Activated CD4-positive, alpha-beta T cell treated with anti-CD3 and anti-CD28 coated beads for 36 hours (primary cell): Measurements from ENCODE around the gene NUDT8. TPM values are rescaled to one million over a fixed set of nuclear protein-coding genes. Genes with fewer than 3 reads are reported as not detected.
"Not testable (repeated sequence)": the region's sequence is repeated elsewhere in the genome, so short reads cannot be mapped to it uniquely, and the experiment has no call there.

Source experiments
- ATAC-seq: fragments of 200-7000 bp; cut with Tn5 transposase; one replicate; pipeline ENCODE4 v1.10.0; 2021; ENCODE audit warnings: mild to moderate bottlenecking, moderate library complexity
- CTCF ChIA-PET: fragments of 350-600 bp; sonication (Branson Sonifier 250); formaldehyde crosslinking; loops from one replicate; lab custom pipeline; 2021; ENCODE audit warnings: antibody characterized with exemption; lab: Charles Lee
- POLR2A ChIA-PET: fragments of 350-600 bp; sonication (Branson Sonifier 250); formaldehyde crosslinking; loops from one replicate; lab custom pipeline; 2021; ENCODE audit warnings: antibody characterized with exemption, inconsistent platforms; lab: Charles Lee
- DNase-seq: peaks from one replicate; pipeline ENCODE4 v3.0.0-alpha.2; 2020
- H3K27ac Mint-ChIP-seq: one replicate; pipeline ENCODE4 v1.8.0; 2021; ENCODE audit warnings: mixed read lengths
- H3K27me3 Mint-ChIP-seq: one replicate; pipeline ENCODE4 v1.8.0; 2021; ENCODE audit warnings: mixed read lengths
- H3K36me3 Mint-ChIP-seq: one replicate; pipeline ENCODE4 v1.8.0; 2021; ENCODE audit warnings: low read depth, mixed read lengths
- H3K4me1 Mint-ChIP-seq: one replicate; pipeline ENCODE4 v1.8.0; 2021; ENCODE audit warnings: mixed read lengths
- H3K4me3 Mint-ChIP-seq: one replicate; pipeline ENCODE4 v1.8.0; 2021; ENCODE audit warnings: mild to moderate bottlenecking, moderate library complexity, mixed read lengths
- H3K9me3 Mint-ChIP-seq: one replicate; pipeline ENCODE4 v1.8.0; 2021; ENCODE audit warnings: low read depth, mixed read lengths
- intact Hi-C, 2 experiments: fragments of 100-400 bp; cut with DNase I in 1 of 2; cut with micrococcal nuclease in 1 of 2; formaldehyde crosslinking; loops; one replicate each; pipeline versions ENCODE4 v1.14.2 to v1.15.1; 2022 to 2024; cut with DNase I, micrococcal nuclease
- total RNA-seq, 2 experiments: library from RNA; stranded (reverse); gene quantifications; one replicate each; pipeline ENCODE4 v1.2.3, GENCODE V29; 2021

NUDT8 gene
- total RNA-seq, 2 experiments from 2014 or later = 17.0 to 23.4 TPM

GRCh38 chr11:67631853-67632174 lies 2.1 kb upstream of the NUDT8 start:
- Mint-ChIP-seq H3K4me3 (peak overlapping the region; percentile 38), H3K4me1 (peaks cover 7% of the 10 kb centered on the region), H3K27me3 (no peaks in the 10 kb centered on the region), H3K27ac (no peak overlapping the region), H3K36me3 (no peaks in the 10 kb centered on the region), H3K9me3 (no peaks in the 10 kb centered on the region)
- ChIA-PET POLR2A (no interaction called here), CTCF (interaction anchor here (0.6 to 6.1 kb wide), 4 partner anchors 16 to 161 kb away, joined by 3 to 67 read pairs (median 23); no protein-coding TSS in a partner anchor)
- no peak for ATAC-seq
- no peak for DNase-seq
- intact Hi-C loops = loop anchor here in 1 of 2 experiments (10.0 kb wide), 1 partner anchor 83 kb away; no protein-coding TSS in a partner anchor

GRCh38 chr11:67631411-67631810 lies 1.7 kb upstream of the NUDT8 start:
- H3K27ac Mint-ChIP-seq = no peak overlapping the region
- peak overlapping the region; percentile 79 for H3K4me3 Mint-ChIP-seq
- H3K36me3 Mint-ChIP-seq = no peaks in the 10 kb centered on the region
- ATAC-seq (no peak), DNase-seq (no peak)
- H3K4me1 Mint-ChIP-seq = peaks cover 7% of the 10 kb centered on the region
- no peaks in the 10 kb centered on the region for H3K9me3 Mint-ChIP-seq
- H3K27me3 Mint-ChIP-seq = no peaks in the 10 kb centered on the region
- CTCF ChIA-PET = interaction anchor here (0.6 to 6.1 kb wide), 4 partner anchors 15 to 161 kb away, joined by 3 to 67 read pairs (median 23); no protein-coding TSS in a partner anchor
- POLR2A ChIA-PET = no interaction called here
- intact Hi-C loops = loop anchor here in 1 of 2 experiments (10.0 kb wide), 1 partner anchor 83 kb away; no protein-coding TSS in a partner anchor

- peaks cover 7% of the 10 kb centered on the region for H3K4me1 Mint-ChIP-seq
- no peaks in the 10 kb centered on the region for H3K27me3 Mint-ChIP-seq
- H3K36me3 Mint-ChIP-seq = no peaks in the 10 kb centered on the region
- ATAC-seq (no peak), DNase-seq (no peak)
- CTCF ChIA-PET = interaction anchor here (1.2 to 6.1 kb wide), 4 partner anchors 15 to 67 kb away, joined by 3 to 67 read pairs (median 22); no protein-coding TSS in a partner anchor
- peak overlapping the region; percentile 73 for H3K27ac Mint-ChIP-seq
- POLR2A ChIA-PET = no interaction called here
- peak overlapping the region; percentile 79 for H3K4me3 Mint-ChIP-seq
- intact Hi-C loops = loop anchor here (1.0 to 10.0 kb wide), 7 partner anchors 15 to 203 kb away; partner anchors contain the start of genes NDUFV1 (in 2 of the 2), CDK2AP2 (in 1 of the 2), RPS6KB2 (in 1 of the 2) and TMEM134 (in 1 of the 2)
- H3K9me3 Mint-ChIP-seq = no peaks in the 10 kb centered on the region
Observed at GRCh38 chr11:67630943-67631331, 1.2 kb upstream of the NUDT8 start.

GRCh38 chr11:67630228-67630942 lies 648 bp upstream of the NUDT8 start:
- ChIA-PET CTCF (interaction anchor here (0.6 to 6.1 kb wide), 18 partner anchors 9 to 660 kb away, joined by 3 to 67 read pairs (median 4); partner anchors contain the start of gene TBX10), POLR2A (interaction anchor here (0.6 kb wide), 1 partner anchor 176 kb away, joined by 3 read pairs; no protein-coding TSS in a partner anchor)
- Mint-ChIP-seq H3K27ac (peak overlapping the region; percentile 73), H3K4me1 (peaks cover 7% of the 10 kb centered on the region), H3K36me3 (no peaks in the 10 kb centered on the region), H3K9me3 (no peaks in the 10 kb centered on the region), H3K4me3 (peak overlapping the region; percentile 79), H3K27me3 (no peaks in the 10 kb centered on the region)
- ATAC-seq (peak; percentile 79), DNase-seq (peak; percentile 99)
- intact Hi-C loops = loop anchor here (1.0 to 10.0 kb wide), 7 partner anchors 16 to 202 kb away; partner anchors contain the start of genes NDUFV1 (in 2 of the 2), CDK2AP2 (in 1 of the 2), RPS6KB2 (in 1 of the 2) and TMEM134 (in 1 of the 2)

- intact Hi-C loops = loop anchor here (1.0 to 2.0 kb wide), 7 partner anchors 14 to 276 kb away; partner anchors contain the start of genes POLD4 (in 2 of the 2), GSTP1 (in 1 of the 2) and PPP1CA (in 1 of the 2)
- H3K27ac Mint-ChIP-seq = no peak overlapping the region
- CTCF ChIA-PET = interaction anchor here (0.6 to 6.1 kb wide), 21 partner anchors 9 to 1254 kb away, joined by 3 to 67 read pairs (median 4); partner anchors contain the start of genes ACY3, PPP1CA and TBX10
- no peaks in the 10 kb centered on the region for H3K27me3 Mint-ChIP-seq
- DNase-seq (no peak), ATAC-seq (no peak)
- H3K4me3 Mint-ChIP-seq = peak overlapping the region; percentile 76
- H3K36me3 Mint-ChIP-seq = no peaks in the 10 kb centered on the region
- H3K4me1 Mint-ChIP-seq = peaks cover 7% of the 10 kb centered on the region
- POLR2A ChIA-PET = interaction anchor here (0.6 to 1.1 kb wide), 3 partner anchors 15 to 1338 kb away, joined by 3 to 7 read pairs (median 3); no protein-coding TSS in a partner anchor
- no peaks in the 10 kb centered on the region for H3K9me3 Mint-ChIP-seq
Observed at GRCh38 chr11:67628710-67629385, 889 bp downstream of the NUDT8 start.

- no peaks in the 10 kb centered on the region for H3K27me3 Mint-ChIP-seq
- no peaks in the 10 kb centered on the region for H3K9me3 Mint-ChIP-seq
- ATAC-seq = no peak
- ChIA-PET POLR2A (interaction anchor here (1.1 kb wide), 1 partner anchor 14 kb away, joined by 3 read pairs; no protein-coding TSS in a partner anchor), CTCF (interaction anchor here (0.7 to 6.1 kb wide), 6 partner anchors 8 to 41 kb away, joined by 4 to 67 read pairs (median 9); no protein-coding TSS in a partner anchor)
- no peak for DNase-seq
- peak overlapping the region; percentile 47 for H3K27ac Mint-ChIP-seq
- no peak overlapping the region for H3K4me3 Mint-ChIP-seq
- intact Hi-C loops = loop anchor here in 1 of 2 experiments (2.0 kb wide), 1 partner anchor 13 kb away; no protein-coding TSS in a partner anchor
- peaks cover 7% of the 10 kb centered on the region for H3K4me1 Mint-ChIP-seq
- no peaks in the 10 kb centered on the region for H3K36me3 Mint-ChIP-seq
Observed at GRCh38 chr11:67627812-67628624, 1.7 kb downstream of the NUDT8 start.

GRCh38 chr11:67627441-67627811 lies 2.3 kb downstream of the NUDT8 start:
- intact Hi-C loops = no loop called here
- H3K27ac Mint-ChIP-seq = no peak overlapping the region
- CTCF ChIA-PET = interaction anchor here (1.0 to 6.1 kb wide), 3 partner anchors 11 to 30 kb away, joined by 3 to 67 read pairs (median 5); no protein-coding TSS in a partner anchor

GRCh38 chr11:67626970-67627369 lies 2.8 kb downstream of the NUDT8 start:
- Mint-ChIP-seq H3K27me3 (no peaks in the 10 kb centered on the region), H3K36me3 (no peaks in the 10 kb centered on the region), H3K9me3 (no peaks in the 10 kb centered on the region), H3K4me1 (peaks cover 7% of the 10 kb centered on the region), H3K27ac (no peak overlapping the region), H3K4me3 (no peak overlapping the region)
- ChIA-PET CTCF (interaction anchor here (1.0 to 6.1 kb wide), 3 partner anchors 11 to 30 kb away, joined by 3 to 67 read pairs (median 5); no protein-coding TSS in a partner anchor), POLR2A (no interaction called here)
- DNase-seq (no peak), ATAC-seq (no peak)
- intact Hi-C loops = no loop called here

More at GRCh38 chr11:67627441-67627811, 2.3 kb downstream of the NUDT8 start:
- DNase-seq (no peak), ATAC-seq (no peak)
- Mint-ChIP-seq H3K36me3 (no peaks in the 10 kb centered on the region), H3K9me3 (no peaks in the 10 kb centered on the region), H3K4me1 (peaks cover 7% of the 10 kb centered on the region), H3K4me3 (no peak overlapping the region), H3K27me3 (no peaks in the 10 kb centered on the region)
- POLR2A ChIA-PET = no interaction called here

GRCh38 chr11:67626131-67626833 lies 3.5 kb downstream of the NUDT8 start:
- H3K4me1 Mint-ChIP-seq, H3K27ac Mint-ChIP-seq, intact Hi-C loops, ATAC-seq, DNase-seq, H3K9me3 Mint-ChIP-seq, POLR2A ChIA-PET, H3K36me3 Mint-ChIP-seq, H3K27me3 Mint-ChIP-seq, H3K4me3 Mint-ChIP-seq: not testable (repeated sequence)
- CTCF ChIA-PET = interaction anchor here (1.4 to 6.1 kb wide), 2 partner anchors 10 to 31 kb away, joined by 3 to 67 read pairs; no protein-coding TSS in a partner anchor

GRCh38 chr11:67623795-67624194 lies 5.9 kb downstream of the NUDT8 start:
- H3K27ac Mint-ChIP-seq, CTCF ChIA-PET, intact Hi-C loops, H3K9me3 Mint-ChIP-seq, H3K4me3 Mint-ChIP-seq, H3K36me3 Mint-ChIP-seq, ATAC-seq, POLR2A ChIA-PET, H3K4me1 Mint-ChIP-seq, H3K27me3 Mint-ChIP-seq, DNase-seq: not testable (repeated sequence)
